ENCODE results near the gene TREX2.

- TF ChIP-seq CTCF (IDR thresholded peaks at IDR 0.05 in 4 of 5, conservative IDR thresholded peaks at IDR 0.05 in 1 of 5) = no peak
- no peak for TF ChIP-seq POLR2A (IDR thresholded peaks at IDR 0.05)
Observed at GRCh38 chrX:153463556-153463955, 17.7 kb upstream of the TREX2 start.
